K562 (cell line): Measurements from ENCODE around the gene AKAP12. TPM values are rescaled to one million over a fixed set of nuclear protein-coding genes. Genes with fewer than 3 reads are reported as not detected.

ENCODE experiments used
- ATAC-seq: fragments of 200-7000 bp; cut with Tn5 transposase; 3 replicates; pipeline ENCODE4 v1.9.1; 2020; ENCODE audit warnings: moderate library complexity
- BruUV-seq: library from RNA; stranded (reverse); fragments of 400-500 nt; replicated peaks from 2 replicates; lab custom pipeline; 2021; lab: Mats Ljungman, UMichigan
- CTCF ChIA-PET: fragments of 300-600 bp; formaldehyde crosslinking; extraction: SDS; loops from one replicate; lab custom pipeline; 2021; ENCODE audit warnings: low intra/inter-chr PET ratio; lab: Yijun Ruan, JAX
- POLR2A ChIA-PET: fragments of 300-600, 350-650 bp; sonication (Branson Sonifier 250); formaldehyde crosslinking; extraction: SDS; loops from one replicate; lab custom pipeline; 2021; ENCODE audit warnings: antibody characterized with exemption, inconsistent platforms; lab: Yijun Ruan, JAX
- DNase-seq, 4 experiments: peaks; one replicate each; pipeline versions ENCODE4 v3.0.0 to v3.0.0-alpha.2; 2011 to 2018; ENCODE audit warnings: low spot score in 3 of 4, mixed read lengths in 3 of 4; ENCODE audit errors: extremely low read depth in 1 of 4
- FAIRE-seq: peaks from 2 replicates; lab custom pipeline; 2011; peaks lifted over from hg19 to GRCh38; lab: Jason Lieb, UNC
- H2AFZ ChIP-seq: 2 replicates; pipeline ENCODE4 v1.6.0; 2011; ENCODE audit warnings: low read depth, low read length, control low read depth, inconsistent platforms
- H3K27ac ChIP-seq: fragments of 200-600 bp; 3 replicates; pipeline ENCODE4 v1.8.0; 2011; ENCODE audit warnings: low read depth, mild to moderate bottlenecking, control low read depth, inconsistent platforms, low read length, moderate library complexity, mixed read lengths; ENCODE audit errors: extremely low read depth
- H3K27me3 ChIP-seq, 2 experiments: fragments of 300-600 bp in 1 of 2; 2 replicates in 1 of 2; 3 replicates in 1 of 2; pipeline versions ENCODE4 v1.6.0 to v1.8.0; 2011; ENCODE audit warnings: inconsistent platforms in 2 of 2, low read length in 2 of 2, mild to moderate bottlenecking in 1 of 2, mixed read lengths in 1 of 2, moderate library complexity in 1 of 2; ENCODE audit not compliant: control insufficient read depth in 2 of 2, insufficient read depth in 2 of 2
- H3K36me3 ChIP-seq: fragments of 300-600 bp; 3 replicates; pipeline ENCODE4 v1.8.0; 2011; ENCODE audit warnings: mild to moderate bottlenecking, low read length, inconsistent platforms; ENCODE audit not compliant: control insufficient read depth, insufficient read depth
- H3K4me1 ChIP-seq, 2 experiments: fragments of 200-600 bp in 1 of 2; replicated peaks in 1 of 2; 2 replicates in 1 of 2; 3 replicates in 1 of 2; pipeline versions ENCODE4 v1.5.1 to v1.8.0; 2011; ENCODE audit warnings: inconsistent platforms in 2 of 2, low read length in 2 of 2, mild to moderate bottlenecking in 1 of 2, mixed read lengths in 1 of 2, moderate library complexity in 1 of 2; ENCODE audit not compliant: control insufficient read depth in 2 of 2, insufficient read depth in 2 of 2
- H3K4me2 ChIP-seq: 2 replicates; pipeline ENCODE4 v1.6.1; 2011; ENCODE audit warnings: low read length, control low read depth, inconsistent platforms, mixed read lengths; ENCODE audit not compliant: insufficient read depth
- H3K4me3 ChIP-seq: fragments of 200-600 bp; sonication (generic), shearing (Covaris generic); 2 replicates; pipeline ENCODE4 v1.5.1; 2016; ENCODE audit warnings: control low read depth, inconsistent platforms
- H3K79me2 ChIP-seq: fragments of 200-600 bp; 3 replicates; pipeline ENCODE4 v1.8.0; 2011; ENCODE audit warnings: low read length, inconsistent platforms; ENCODE audit not compliant: control insufficient read depth, insufficient read depth
- H3K9ac ChIP-seq, 2 experiments: 2 replicates each; pipeline versions ENCODE4 v1.6.0 to v1.6.1; 2011; ENCODE audit warnings: low read depth in 2 of 2, low read length in 2 of 2, control low read depth in 1 of 2, inconsistent platforms in 1 of 2, mild to moderate bottlenecking in 1 of 2, mixed read lengths in 1 of 2; ENCODE audit not compliant: insufficient read depth in 1 of 2
- H3K9me1 ChIP-seq: one replicate; pipeline ENCODE4 v1.6.0; 2011; ENCODE audit warnings: inconsistent platforms, mild to moderate bottlenecking, low read length, moderate library complexity; ENCODE audit not compliant: control insufficient read depth, insufficient read depth
- H3K9me3 ChIP-seq: replicated peaks from 2 replicates; pipeline ENCODE4 v1.5.1; 2011; ENCODE audit warnings: low read depth, low read length, inconsistent platforms; ENCODE audit not compliant: control insufficient read depth, insufficient read depth
- H4K20me1 ChIP-seq: replicated peaks from 2 replicates; pipeline ENCODE4 v1.6.1; 2011; ENCODE audit warnings: low read length, inconsistent platforms, mixed read lengths; ENCODE audit not compliant: control insufficient read depth, insufficient read depth
- CHD1 ChIP-seq: fragments of 200-600 bp; sonication (generic); IDR thresholded peaks from one replicate; pipeline ENCODE4 v1.6.1; 2012; ENCODE audit warnings: mild to moderate bottlenecking, moderate library complexity, low read length, inconsistent platforms
- DACH1 ChIP-seq: fragments of 450-650 bp; IDR thresholded peaks from 2 replicates; pipeline ENCODE4 v1.6.1; 2018; ENCODE audit not compliant: partially characterized antibody
- FOXP4 ChIP-seq: sonication (generic); formaldehyde crosslinking; IDR thresholded peaks from 2 replicates; pipeline ENCODE4 v1.8.0; 2022; ENCODE audit warnings: mild to moderate bottlenecking, missing genetic modification reagents, borderline replicate concordance
- KLF1 ChIP-seq: fragments of 450-650 bp; IDR thresholded peaks from 2 replicates; pipeline ENCODE4 v1.6.1; 2016; ENCODE audit warnings: missing genetic modification characterization, missing compliant biosample characterization
- L3MBTL2 ChIP-seq: fragments of 450-650 bp; IDR thresholded peaks from 2 replicates; pipeline ENCODE4 v1.6.1; 2016; ENCODE audit warnings: mild to moderate bottlenecking, moderate library complexity
- NCOA6 ChIP-seq: fragments of 450-650 bp; IDR thresholded peaks from 2 replicates; pipeline ENCODE4 v1.6.1; 2017; ENCODE audit warnings: mild to moderate bottlenecking
- NR0B1 ChIP-seq: fragments of 450-650 bp; IDR thresholded peaks from one replicate; pipeline ENCODE4 v1.6.1; 2018; ENCODE audit warnings: mild to moderate bottlenecking, moderate library complexity; ENCODE audit not compliant: partially characterized antibody
- NR2C2 ChIP-seq, 2 experiments: fragments of 200-800 bp in 1 of 2; sonication (Bioruptor generic) in 1 of 2; sonication (generic) in 1 of 2; formaldehyde crosslinking in 1 of 2; IDR thresholded peaks; 2 replicates each; pipeline versions ENCODE4 v1.6.1 to v1.8.0; 2016 to 2022; ENCODE audit warnings: mild to moderate bottlenecking in 1 of 2, missing compliant biosample characterization in 1 of 2, missing genetic modification characterization in 1 of 2, missing genetic modification reagents in 1 of 2
- PHF21A ChIP-seq: fragments of 450-650 bp; IDR thresholded peaks from 2 replicates; pipeline ENCODE4 v1.6.1; 2017; ENCODE audit warnings: low read depth, borderline replicate concordance
- POLR2B ChIP-seq: fragments of 450-650 bp; IDR thresholded peaks from 2 replicates; pipeline ENCODE4 v1.6.1; 2018; ENCODE audit warnings: low read depth; ENCODE audit not compliant: partially characterized antibody
- SMAD2 ChIP-seq: fragments of 150-350 bp; IDR thresholded peaks from 2 replicates; pipeline ENCODE4 v1.6.1; 2014; ENCODE audit warnings: low read depth, mild to moderate bottlenecking, low read length
- TAF9B ChIP-seq: fragments of 450-650 bp; IDR thresholded peaks from 2 replicates; pipeline ENCODE4 v1.6.1; 2018; ENCODE audit warnings: mild to moderate bottlenecking; ENCODE audit not compliant: partially characterized antibody
- WHSC1 ChIP-seq: IDR thresholded peaks from one replicate; pipeline ENCODE4 v1.6.1; 2012; ENCODE audit warnings: low read length, control low read depth, inconsistent platforms
- ZFP30 ChIP-seq: fragments of 250-450 bp; sonication (Bioruptor Pico); IDR thresholded peaks from 2 replicates; pipeline ENCODE4 v1.8.0; 2022; ENCODE audit warnings: moderate library complexity, mild to moderate bottlenecking, inconsistent platforms, borderline replicate concordance
- ZNF512 ChIP-seq: IDR thresholded peaks from 2 replicates; pipeline ENCODE4 v1.6.1; 2016; ENCODE audit warnings: missing genetic modification characterization, missing compliant biosample characterization
- ZNF696 ChIP-seq: fragments of 250-450 bp; sonication (Bioruptor Pico); conservative IDR thresholded peaks from 2 replicates; pipeline ENCODE4 v1.4.0; 2020; ENCODE audit warnings: mild to moderate bottlenecking, moderate library complexity
- WGBS: fragments of 100-300 bp; shearing (Covaris generic); methylation state at CpG from one replicate; pipeline ENCODE4 v1.1.6; 2016; ENCODE audit warnings: low coverage, mixed read lengths; ENCODE audit not compliant: insufficient coverage; ENCODE audit errors: missing lambda C conversion rate; 5-methylcytosine and 5-hydroxymethylcytosine counted together
- in situ Hi-C: fragments of 300-500 bp; cut with MboI; formaldehyde crosslinking; loops from 4 replicates; pipeline ENCODE4 v1.15.0; 2018; ENCODE audit warnings: inconsistent platforms, mixed read lengths
- intact Hi-C: fragments of 100-400 bp; cut with micrococcal nuclease; formaldehyde crosslinking; loops from 2 replicates; pipeline ENCODE4 v1.14.2; 2022
- polyA plus RNA-seq, 8 experiments: library from polyadenylated mRNA; depleted of rRNA in 4 of 8; stranded (reverse) in 5 of 8; unstranded in 3 of 8; fragments of >200 nt; fragmentation: Nextera tagmentation in 2 of 8; fragmentation: Illumina TruSeq in 1 of 8; extraction: Ambion mirVana in 2 of 8; extraction: Trizol in 1 of 8; gene quantifications; 2 replicates each; pipeline versions ENCODE4 v1.2.1 to v1.2.3, GENCODE V29; 2011 to 2014; ENCODE audit warnings: inconsistent platforms in 1 of 8, missing spikeins in 1 of 8
- total RNA-seq, 7 experiments: library from RNA; depleted of rRNA in 6 of 7; stranded (reverse); fragments of >200 nt in 6 of 7; fragmentation: Illumina TruSeq in 2 of 7; extraction: Trizol in 2 of 7; gene quantifications; 2 replicates each; pipeline versions ENCODE4 v1.2.1 to v1.2.3, GENCODE V29; 2011 to 2021; ENCODE audit warnings: low replicate concordance in 1 of 7
- TF ChIP-seq, protein P1 (sequence below): fragments of 450-650 bp; formaldehyde crosslinking; conservative IDR thresholded peaks from 2 replicates; pipeline ENCODE4 v1.4.0; 2022; ENCODE audit warnings: mild to moderate bottlenecking, missing genetic modification characterization

The AKAP12 gene
- total and polyA plus RNA-seq, 9 of the 15 experiments (the other 6 are each of a cell fraction or from before 2014, with no cell fraction given) = 0.08 to 2.0 (median 0.62) TPM

GRCh38 chr6:151388236-151388635 is 148.5 kb downstream of the AKAP12 start:
- intact Hi-C loops = no loop called here
- WGBS = 98% methylated on average over 2 of the region's 2 CpGs
- no peak overlapping the region; the same call in 2 of the 3 replicates for H3K27ac ChIP-seq
- FAIRE-seq = no peak
- peaks cover 10% of the 10 kb centered on the region; the same call in 1 of the 2 replicates for H4K20me1 ChIP-seq
- H3K9me3 ChIP-seq = no peaks in the 10 kb centered on the region
- no peaks in the 10 kb centered on the region for H3K27me3 ChIP-seq
- DNase-seq = no peak
- no TSS peak for BruUV-seq
- H3K9ac ChIP-seq = no peak overlapping the region; a peak in 1 of 4 replicates
- peaks cover 10 to 27% of the 10 kb centered on the region in 2 experiments; a peak in 4 of 5 replicates for H3K4me1 ChIP-seq
- H3K4me3 ChIP-seq = no peak overlapping the region
- no peak overlapping the region for H2AFZ ChIP-seq
- H3K36me3 ChIP-seq = peaks cover 24% of the 10 kb centered on the region
- TF ChIP-seq PHF21A = no peak
- no peak for TF ChIP-seq POLR2B
- no peak for TF ChIP-seq TAF9B
- TF ChIP-seq KLF1 (tag) = no peak
- TF ChIP-seq DACH1 = no peak
- TF ChIP-seq WHSC1 = no peak
- no peak for TF ChIP-seq CHD1
- TF ChIP-seq SMAD2 = no peak
- no peak for TF ChIP-seq ZNF512 (tag)
- no peak for TF ChIP-seq NCOA6
- TF ChIP-seq ZFP30 (CRISPR knock-in tag) = no peak
- TF ChIP-seq L3MBTL2 = no peak
- no peak for TF ChIP-seq NR2C2 (CRISPR knock-in tag; IDR thresholded peaks at IDR 0.05)
- no peak for TF ChIP-seq NR2C2 (tag; IDR thresholded peaks at IDR 0.05)
- no peak for TF ChIP-seq NR0B1
- TF ChIP-seq ZNF696 = no peak
- no peak for TF ChIP-seq FOXP4 (CRISPR knock-in tag)
- TF ChIP-seq, protein P1, sequence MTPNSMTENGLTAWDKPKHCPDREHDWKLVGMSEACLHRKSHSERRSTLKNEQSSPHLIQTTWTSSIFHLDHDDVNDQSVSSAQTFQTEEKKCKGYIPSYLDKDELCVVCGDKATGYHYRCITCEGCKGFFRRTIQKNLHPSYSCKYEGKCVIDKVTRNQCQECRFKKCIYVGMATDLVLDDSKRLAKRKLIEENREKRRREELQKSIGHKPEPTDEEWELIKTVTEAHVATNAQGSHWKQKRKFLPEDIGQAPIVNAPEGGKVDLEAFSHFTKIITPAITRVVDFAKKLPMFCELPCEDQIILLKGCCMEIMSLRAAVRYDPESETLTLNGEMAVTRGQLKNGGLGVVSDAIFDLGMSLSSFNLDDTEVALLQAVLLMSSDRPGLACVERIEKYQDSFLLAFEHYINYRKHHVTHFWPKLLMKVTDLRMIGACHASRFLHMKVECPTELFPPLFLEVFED = no peak
- ATAC-seq = no peak
- in situ Hi-C loops = no loop called here
- no peaks in the 10 kb centered on the region for H3K9me1 ChIP-seq
- H3K79me2 ChIP-seq = peaks cover 77% of the 10 kb centered on the region
- ChIA-PET POLR2A (interaction anchor here (0.6 to 3.0 kb wide), 3 partner anchors 10 to 64 kb away, joined by 3 to 18 read pairs (median 3); partner anchors contain the start of gene RMND1), CTCF (no interaction called here)
- no peak overlapping the region for H3K4me2 ChIP-seq
